Glutamatergic neuron (in vitro differentiated cells): ENCODE data around the gene WT1. TPM values are rescaled to one million over a fixed set of nuclear protein-coding genes. Genes with fewer than 3 reads are reported as not detected.

Source experiments
- DNase-seq: peaks from one replicate; pipeline ENCODE4 v3.0.0; 2022
- H3K27ac Mint-ChIP-seq: one replicate; pipeline ENCODE4 v1.8.0; 2020; ENCODE audit warnings: mild to moderate bottlenecking, mixed read lengths, inconsistent platforms; ENCODE audit not compliant: unreplicated experiment
- H3K27me3 Mint-ChIP-seq: one replicate; pipeline ENCODE4 v1.8.0; 2020; ENCODE audit warnings: mild to moderate bottlenecking, moderate library complexity, mixed read lengths, inconsistent platforms; ENCODE audit not compliant: unreplicated experiment
- H3K36me3 Mint-ChIP-seq: one replicate; pipeline ENCODE4 v1.8.0; 2020; ENCODE audit warnings: mild to moderate bottlenecking, mixed read lengths, inconsistent platforms; ENCODE audit not compliant: unreplicated experiment
- H3K4me1 Mint-ChIP-seq: one replicate; pipeline ENCODE4 v1.8.0; 2020; ENCODE audit warnings: mild to moderate bottlenecking, low read depth, mixed read lengths, inconsistent platforms; ENCODE audit not compliant: unreplicated experiment
- H3K4me3 Mint-ChIP-seq: one replicate; pipeline ENCODE4 v1.8.0; 2020; ENCODE audit warnings: mild to moderate bottlenecking, mixed read lengths, inconsistent platforms; ENCODE audit not compliant: unreplicated experiment
- H3K9me3 Mint-ChIP-seq: one replicate; pipeline ENCODE4 v1.8.0; 2020; ENCODE audit warnings: mild to moderate bottlenecking, moderate library complexity, mixed read lengths, inconsistent platforms; ENCODE audit not compliant: unreplicated experiment
- total RNA-seq: library from RNA; stranded (reverse); fragmentation: NEBNext Ultra II Directional; extraction: Animal tissue kit (Norgen Biotek cat#: 25700); gene quantifications from one replicate; pipeline ENCODE4 v1.2.1, GENCODE V29; 2021; ENCODE audit not compliant: unreplicated experiment
- TF ChIP-seq, protein P1 (sequence below): fragments of 200-600 bp; sonication (generic); IDR thresholded peaks from one replicate; pipeline ENCODE4 v1.5.0; 2021; ENCODE audit not compliant: partially characterized antibody, unreplicated experiment

The WT1 gene
- total RNA-seq, 1 donor from 2014 or later: not detected

GRCh38 chr11:32411942-32412615, 23.3 kb downstream of the WT1 start:
- Mint-ChIP-seq H3K27ac (no peak overlapping the region), H3K4me1 (no peaks in the 10 kb centered on the region), H3K4me3 (no peak overlapping the region), H3K36me3 (no peaks in the 10 kb centered on the region), H3K27me3 (peaks cover 2% of the 10 kb centered on the region), H3K9me3 (no peaks in the 10 kb centered on the region)
- TF ChIP-seq, protein P1, sequence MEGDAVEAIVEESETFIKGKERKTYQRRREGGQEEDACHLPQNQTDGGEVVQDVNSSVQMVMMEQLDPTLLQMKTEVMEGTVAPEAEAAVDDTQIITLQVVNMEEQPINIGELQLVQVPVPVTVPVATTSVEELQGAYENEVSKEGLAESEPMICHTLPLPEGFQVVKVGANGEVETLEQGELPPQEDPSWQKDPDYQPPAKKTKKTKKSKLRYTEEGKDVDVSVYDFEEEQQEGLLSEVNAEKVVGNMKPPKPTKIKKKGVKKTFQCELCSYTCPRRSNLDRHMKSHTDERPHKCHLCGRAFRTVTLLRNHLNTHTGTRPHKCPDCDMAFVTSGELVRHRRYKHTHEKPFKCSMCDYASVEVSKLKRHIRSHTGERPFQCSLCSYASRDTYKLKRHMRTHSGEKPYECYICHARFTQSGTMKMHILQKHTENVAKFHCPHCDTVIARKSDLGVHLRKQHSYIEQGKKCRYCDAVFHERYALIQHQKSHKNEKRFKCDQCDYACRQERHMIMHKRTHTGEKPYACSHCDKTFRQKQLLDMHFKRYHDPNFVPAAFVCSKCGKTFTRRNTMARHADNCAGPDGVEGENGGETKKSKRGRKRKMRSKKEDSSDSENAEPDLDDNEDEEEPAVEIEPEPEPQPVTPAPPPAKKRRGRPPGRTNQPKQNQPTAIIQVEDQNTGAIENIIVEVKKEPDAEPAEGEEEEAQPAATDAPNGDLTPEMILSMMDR: no peak
- DNase-seq: no peak

DNA sequence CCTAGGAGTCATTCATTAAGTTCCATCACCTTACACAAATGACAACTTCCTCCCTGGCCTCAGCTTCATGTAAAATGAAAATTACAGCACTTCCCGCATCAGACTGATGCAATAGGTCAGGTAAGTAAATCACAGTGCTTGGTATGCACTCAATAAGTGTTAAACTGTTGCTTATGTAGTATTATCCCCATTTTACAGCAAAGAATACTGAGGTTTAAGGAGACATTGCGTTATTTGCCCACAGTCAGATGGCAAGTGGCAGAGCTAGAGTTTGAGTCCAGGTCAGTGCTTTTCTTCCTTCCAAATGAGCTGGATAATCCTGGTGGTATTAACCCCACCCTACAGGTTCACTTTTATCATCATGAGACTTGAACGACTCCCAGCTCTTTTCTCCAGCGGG, 29.7 kb downstream of the WT1 start:
- no peaks in the 10 kb centered on the region for H3K4me1 Mint-ChIP-seq
- no peak overlapping the region for H3K4me3 Mint-ChIP-seq
- TF ChIP-seq, protein P1: no peak
- H3K27ac Mint-ChIP-seq: no peak overlapping the region
- no peak for DNase-seq
- H3K9me3 Mint-ChIP-seq: no peaks in the 10 kb centered on the region
- no peaks in the 10 kb centered on the region for H3K36me3 Mint-ChIP-seq
- no peaks in the 10 kb centered on the region for H3K27me3 Mint-ChIP-seq

- no peak for DNase-seq
- Mint-ChIP-seq H3K9me3 (peaks cover 3% of the 10 kb centered on the region), H3K4me1 (no peaks in the 10 kb centered on the region), H3K36me3 (no peaks in the 10 kb centered on the region), H3K4me3 (no peak overlapping the region), H3K27me3 (no peaks in the 10 kb centered on the region), H3K27ac (no peak overlapping the region)
- TF ChIP-seq, protein P1: no peak
These were observed 32.5 kb downstream of the WT1 start for GRCh38 chr11:32402836-32403235.

- Mint-ChIP-seq H3K4me3 (no peak overlapping the region), H3K27ac (no peak overlapping the region)
These were observed 34.5 kb downstream of the WT1 start for GRCh38 chr11:32400670-32401369.

More at GRCh38 chr11:32400670-32401369, 34.5 kb downstream of the WT1 start:
- Mint-ChIP-seq H3K27me3 (no peaks in the 10 kb centered on the region), H3K36me3 (no peaks in the 10 kb centered on the region), H3K4me1 (no peaks in the 10 kb centered on the region), H3K9me3 (peaks cover 3% of the 10 kb centered on the region)
- no peak for DNase-seq
- TF ChIP-seq, protein P1: no peak
